ENCODE results near the gene SMTNL2.

DNA sequence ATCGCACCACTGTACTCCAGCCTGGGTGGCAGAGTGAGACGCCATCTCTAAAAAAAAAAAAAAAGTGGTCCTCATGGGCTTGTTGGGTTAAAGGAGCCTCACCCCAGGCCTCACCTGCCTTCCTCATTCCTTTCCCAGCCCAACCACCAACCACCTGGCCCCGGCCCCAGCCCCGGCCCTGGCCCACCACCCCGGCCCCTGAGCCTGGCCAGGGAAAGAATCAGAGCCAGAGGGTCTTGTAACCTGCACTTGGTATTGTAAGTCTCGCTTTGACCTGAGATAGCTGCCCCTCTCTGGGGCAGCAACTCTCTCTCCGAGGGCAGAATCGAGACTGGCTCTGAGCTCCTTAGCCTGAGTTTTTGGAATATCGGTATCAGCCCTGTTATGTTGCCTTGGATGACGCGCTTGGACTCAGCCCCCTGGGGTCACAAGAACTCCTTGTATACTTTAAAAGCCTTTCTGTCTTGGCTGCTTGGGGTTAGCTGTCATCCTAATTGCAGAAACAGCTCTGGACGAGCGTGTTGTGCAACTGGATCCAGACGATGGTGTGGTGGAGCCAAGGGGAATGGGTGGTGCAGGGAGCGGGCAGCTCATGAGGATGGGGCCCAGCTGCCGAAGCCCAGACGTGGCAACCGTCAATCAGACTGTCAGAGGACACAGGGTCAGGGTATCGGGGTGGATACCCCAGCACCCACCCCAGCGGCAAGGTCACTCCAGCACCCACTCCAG is 14.6 kb downstream of the SMTNL2 start:
- TF ChIP-seq, protein P1, sequence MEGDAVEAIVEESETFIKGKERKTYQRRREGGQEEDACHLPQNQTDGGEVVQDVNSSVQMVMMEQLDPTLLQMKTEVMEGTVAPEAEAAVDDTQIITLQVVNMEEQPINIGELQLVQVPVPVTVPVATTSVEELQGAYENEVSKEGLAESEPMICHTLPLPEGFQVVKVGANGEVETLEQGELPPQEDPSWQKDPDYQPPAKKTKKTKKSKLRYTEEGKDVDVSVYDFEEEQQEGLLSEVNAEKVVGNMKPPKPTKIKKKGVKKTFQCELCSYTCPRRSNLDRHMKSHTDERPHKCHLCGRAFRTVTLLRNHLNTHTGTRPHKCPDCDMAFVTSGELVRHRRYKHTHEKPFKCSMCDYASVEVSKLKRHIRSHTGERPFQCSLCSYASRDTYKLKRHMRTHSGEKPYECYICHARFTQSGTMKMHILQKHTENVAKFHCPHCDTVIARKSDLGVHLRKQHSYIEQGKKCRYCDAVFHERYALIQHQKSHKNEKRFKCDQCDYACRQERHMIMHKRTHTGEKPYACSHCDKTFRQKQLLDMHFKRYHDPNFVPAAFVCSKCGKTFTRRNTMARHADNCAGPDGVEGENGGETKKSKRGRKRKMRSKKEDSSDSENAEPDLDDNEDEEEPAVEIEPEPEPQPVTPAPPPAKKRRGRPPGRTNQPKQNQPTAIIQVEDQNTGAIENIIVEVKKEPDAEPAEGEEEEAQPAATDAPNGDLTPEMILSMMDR (conservative IDR thresholded peaks at IDR 0.05; ENCODE audit: low read depth, low read length), result no peak
- TF ChIP-seq EZH2 (IDR thresholded peaks at IDR 0.05; ENCODE audit: low read length, unreplicated experiment), result no peak

Measured in PC-3 (cell line).